Endothelial cell of umbilical vein (primary cell): ENCODE measurements around the gene ARHGAP30. TPM values are rescaled to one million over a fixed set of nuclear protein-coding genes. Genes with fewer than 3 reads are reported as not detected.
"Not testable (repeated sequence)": the region's sequence is repeated elsewhere in the genome, so short reads cannot be mapped to it uniquely, and the experiment has no call there.

Experiments used
- BruUV-seq: library from RNA; stranded (reverse); fragments of 400-500 nt; replicated peaks from 2 replicates; lab custom pipeline; 2021; lab: Mats Ljungman, UMichigan
- CTCF ChIA-PET: fragments of 300-600, 350-600 bp; sonication (Branson Sonifier 250); formaldehyde crosslinking; loops from one replicate; lab custom pipeline; 2021; ENCODE audit warnings: antibody characterized with exemption, inconsistent platforms; lab: Charles Lee
- POLR2A ChIA-PET: fragments of 300-600, 350-600 bp; sonication (Branson Sonifier 250); formaldehyde crosslinking; loops from one replicate; lab custom pipeline; 2021; ENCODE audit warnings: antibody characterized with exemption, inconsistent platforms; lab: Charles Lee
- DNase-seq: peaks from one replicate; pipeline ENCODE4 v3.0.0-alpha.2; 2011; ENCODE audit warnings: low read depth, low spot score
- FAIRE-seq: peaks from 2 replicates; lab custom pipeline; 2011; peaks lifted over from hg19 to GRCh38; lab: Jason Lieb, UNC
- H2AFZ ChIP-seq: 2 replicates; pipeline ENCODE4 v1.6.0; 2012; ENCODE audit warnings: low read depth, low read length, control low read depth, inconsistent platforms
- H3K27ac ChIP-seq: 2 replicates; pipeline ENCODE4 v1.5.1; 2011; ENCODE audit warnings: low read depth, mild to moderate bottlenecking, control low read depth, low read length, moderate library complexity; ENCODE audit not compliant: insufficient read depth
- H3K27me3 ChIP-seq, 2 experiments: 2 replicates each; pipeline versions ENCODE4 v1.6.0 to v1.6.1; 2011; ENCODE audit warnings: low read length in 2 of 2, mixed read lengths in 1 of 2; ENCODE audit not compliant: control insufficient read depth in 2 of 2, insufficient read depth in 2 of 2
- H3K36me3 ChIP-seq, 2 experiments: 2 replicates in 1 of 2; 3 replicates in 1 of 2; pipeline ENCODE4 v1.5.1; 2011; ENCODE audit warnings: low read length in 2 of 2, mild to moderate bottlenecking in 1 of 2, moderate library complexity in 1 of 2; ENCODE audit not compliant: control insufficient read depth in 2 of 2, insufficient read depth in 2 of 2; ENCODE audit errors: extremely low read depth in 1 of 2
- H3K4me1 ChIP-seq: 3 replicates; pipeline ENCODE4 v1.5.1; 2011; ENCODE audit warnings: mild to moderate bottlenecking, low read length; ENCODE audit not compliant: control insufficient read depth, insufficient read depth; ENCODE audit errors: extremely low read depth
- H3K4me2 ChIP-seq: 2 replicates; pipeline ENCODE4 v1.6.1; 2011; ENCODE audit warnings: low read length, control low read depth, mixed read lengths; ENCODE audit not compliant: insufficient read depth
- H3K4me3 ChIP-seq, 3 experiments: fragments of 200-600 bp in 1 of 3; sonication (generic), shearing (Covaris generic) in 1 of 3; replicated peaks in 1 of 3; 2 replicates each; pipeline ENCODE4 v1.5.1; 2011 to 2016; ENCODE audit warnings: control low read depth in 3 of 3, low read length in 3 of 3, mild to moderate bottlenecking in 2 of 3, inconsistent platforms in 1 of 3, low read depth in 1 of 3, moderate library complexity in 1 of 3; ENCODE audit not compliant: insufficient read depth in 1 of 3
- H3K79me2 ChIP-seq: 2 replicates; pipeline ENCODE4 v1.6.0; 2012; ENCODE audit warnings: low read length, inconsistent platforms; ENCODE audit not compliant: control insufficient read depth, insufficient read depth
- H3K9ac ChIP-seq: replicated peaks from 2 replicates; pipeline ENCODE3; 2011; ENCODE audit warnings: low read length, control low read depth; ENCODE audit not compliant: insufficient read depth; ENCODE audit errors: extremely low read depth
- H3K9me1 ChIP-seq: replicated peaks from 3 replicates; pipeline ENCODE4 v1.6.0; 2011; ENCODE audit warnings: mild to moderate bottlenecking, low read length; ENCODE audit not compliant: control insufficient read depth, insufficient read depth; ENCODE audit errors: extremely low read depth
- H3K9me3 ChIP-seq: replicated peaks from 2 replicates; pipeline ENCODE4 v1.5.1; 2012; ENCODE audit warnings: low read length, inconsistent platforms; ENCODE audit not compliant: control insufficient read depth, insufficient read depth
- H4K20me1 ChIP-seq: replicated peaks from 2 replicates; pipeline ENCODE3; 2011; ENCODE audit warnings: mild to moderate bottlenecking, low read length; ENCODE audit not compliant: control insufficient read depth, insufficient read depth; ENCODE audit errors: extremely low read depth
- JUN ChIP-seq: IDR thresholded peaks from 2 replicates; pipeline ENCODE4 v1.6.1; 2011; ENCODE audit warnings: borderline replicate concordance, low read depth; ENCODE audit not compliant: insufficient read length, insufficient read depth
- POLR2A ChIP-seq: IDR thresholded peaks from 2 replicates; pipeline ENCODE4 v1.6.1; 2012; ENCODE audit warnings: low read depth, mild to moderate bottlenecking, control low read depth, low read length
- POLR2AphosphoS5 ChIP-seq: IDR thresholded peaks from 2 replicates; pipeline ENCODE4 v1.6.1; 2012; ENCODE audit warnings: low read depth, mild to moderate bottlenecking, control low read depth, low read length, moderate library complexity; ENCODE audit not compliant: insufficient read depth
- dilution Hi-C: fragments of 300-500 bp; cut with MboI; formaldehyde crosslinking; loops from one replicate; pipeline ENCODE4 v1.15.0; 2019; ENCODE audit warnings: low sequenced_read_pairs; ENCODE audit not compliant: extremely low pct_ligation_motif_present
- intact Hi-C: fragments of 100-400 bp; cut with micrococcal nuclease; formaldehyde crosslinking; loops from one replicate; pipeline ENCODE4 v1.10.0; 2022
- polyA plus RNA-seq, 4 experiments: library from polyadenylated mRNA; depleted of rRNA in 3 of 4; stranded (reverse) in 3 of 4; unstranded in 1 of 4; fragments of >200 nt; gene quantifications; 2 replicates each; pipeline versions ENCODE4 v1.2.1 to v1.2.3, GENCODE V29; 2011 to 2012; ENCODE audit warnings: missing spikeins in 1 of 4
- total RNA-seq: library from RNA; stranded (reverse); gene quantifications from 2 replicates; pipeline ENCODE4 v1.2.3, GENCODE V29; 2021

The ARHGAP30 gene
- total and polyA plus RNA-seq, 2 donors (not counting 3 experiments of a cell fraction or from before 2014, with no cell fraction given): not detected

DNA sequence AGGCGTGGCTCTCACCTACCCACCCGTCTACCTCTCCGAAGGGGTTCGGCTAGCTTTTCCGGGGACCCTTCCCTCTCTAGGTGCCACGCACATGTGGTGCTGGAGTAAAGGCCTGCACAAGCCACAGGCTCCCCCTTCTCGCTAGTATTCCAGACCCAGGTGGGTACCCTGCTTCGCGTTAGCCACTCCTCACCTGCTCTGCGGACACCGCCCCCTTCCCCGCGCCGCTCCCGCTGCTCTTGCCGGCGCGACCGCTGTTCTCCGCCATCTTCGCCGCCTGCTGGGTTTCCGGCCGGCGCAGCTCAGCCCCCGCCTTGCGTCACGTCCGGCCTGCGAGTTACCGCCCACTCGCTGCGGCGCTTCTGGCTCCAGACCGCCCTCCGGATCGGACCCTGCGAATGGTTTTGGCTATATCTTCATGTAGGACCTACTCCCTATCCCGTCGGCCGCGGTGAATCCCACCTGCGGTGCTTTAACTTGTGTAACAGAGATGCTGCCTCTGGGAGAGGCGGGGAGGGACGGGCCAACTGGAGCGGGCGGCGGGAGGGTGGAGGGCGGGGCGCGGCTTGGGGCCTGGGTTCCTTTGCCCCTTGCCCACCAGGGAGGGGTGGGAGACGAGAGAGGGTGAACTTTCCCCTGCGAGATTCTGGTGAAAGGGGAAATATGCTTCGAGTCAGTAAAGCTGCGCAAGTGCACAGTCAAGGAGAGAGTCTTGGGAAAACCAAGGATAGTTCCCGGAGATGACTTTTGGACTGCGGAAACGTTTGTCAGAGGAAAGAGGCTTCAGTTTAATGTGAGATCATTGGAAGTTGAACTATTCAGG is 48.3 kb upstream of the ARHGAP30 start, which contains the start of the genes NIT1 and PFDN2:
Gene NIT1 (plus strand): TSS at position 347 of the 823 bp plus-strand sequence. CDS start 72 bp downstream, at position 419.
Gene PFDN2 (minus strand): TSS at position 279 of the 823 bp plus-strand sequence. CDS start 11 bp downstream, at position 268.
- BruUV-seq: no TSS peak
- Histone ChIP-seq H4K20me1 (no peaks in the 10 kb centered on the region), H3K27ac (peak within 1 kb of the TSS; percentile 66), H3K9ac (peak within 1 kb of the TSS; percentile 89), H3K4me1 (peaks cover 43% of the 10 kb centered on the region), H3K9me3 (no peaks in the 10 kb centered on the region), H3K4me3 (peak within 1 kb of the TSS; percentile 21 to 100 (median 65)), H3K36me3 (peaks cover 8 to 26% of the 10 kb centered on the region in 2 experiments), H3K27me3 (no peaks in the 10 kb centered on the region), H3K9me1 (no peaks in the 10 kb centered on the region), H3K79me2 (peaks cover 53% of the 10 kb centered on the region), H3K4me2 (peak within 1 kb of the TSS; percentile 82), H2AFZ (peak within 1 kb of the TSS; percentile 42)
- POLR2A ChIA-PET: interaction anchor here (1.3 to 1.9 kb wide), 2 partner anchors 15 to 72 kb away, joined by 3 to 11 read pairs; partner anchors contain the start of genes DEDD and USF1
- CTCF ChIA-PET: interaction anchor here (0.8 to 1.9 kb wide), 8 partner anchors 13 to 264 kb away, joined by 3 to 7 read pairs (median 4); partner anchors contain the start of genes DEDD, KLHDC9 and USF1
- dilution Hi-C loops (no loop called here), intact Hi-C loops (loop anchor here (1.0 to 5.0 kb wide), 4 partner anchors 13 to 194 kb away; partner anchors contain the start of genes KLHDC9, SDHC and USP21)
- TF ChIP-seq JUN (no peak), POLR2A (peak; percentile 88), POLR2AphosphoS5 (peak; percentile 88)
- DNase-seq (peak; percentile 86), FAIRE-seq (peak; percentile 86)

DNA sequence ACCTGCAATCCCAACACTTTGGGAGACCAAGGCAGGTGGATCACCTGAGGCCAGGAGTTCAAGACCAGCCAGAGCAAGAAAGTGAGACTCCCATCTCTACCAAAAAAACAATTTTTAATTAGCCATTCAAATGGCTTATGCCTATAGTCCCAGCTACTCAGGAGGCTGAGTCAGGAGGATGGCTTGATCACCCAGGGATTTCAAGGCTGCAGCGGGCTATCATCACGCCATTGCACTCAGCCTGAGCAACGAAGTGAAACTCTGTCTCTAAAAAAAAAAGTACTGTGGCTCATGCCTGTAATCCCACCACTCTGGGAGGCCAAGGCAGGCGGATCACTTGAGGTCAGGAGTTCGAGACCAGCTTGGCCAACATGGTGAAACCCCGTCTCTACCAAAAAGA is 46.3 kb upstream of the ARHGAP30 start:
- peaks cover 48% of the 10 kb centered on the region for H3K4me1 ChIP-seq
- dilution Hi-C loops: not testable (repeated sequence)

More for the DNA sequence above, 46.3 kb upstream of the ARHGAP30 start:
- H2AFZ ChIP-seq, H3K36me3 ChIP-seq, H3K9me1 ChIP-seq, POLR2A ChIA-PET, DNase-seq, H3K9me3 ChIP-seq, H3K4me2 ChIP-seq, BruUV-seq, H3K9ac ChIP-seq, H3K4me3 ChIP-seq, H4K20me1 ChIP-seq, FAIRE-seq, H3K27me3 ChIP-seq: not testable (repeated sequence)
- H3K27ac ChIP-seq: peak overlapping the region; percentile 65
- CTCF ChIA-PET: interaction anchor here (1.1 to 1.5 kb wide), 2 partner anchors 11 to 23 kb away, joined by 3 read pairs; no protein-coding TSS in a partner anchor
- peaks cover 73% of the 10 kb centered on the region for H3K79me2 ChIP-seq
- intact Hi-C loops: loop anchor here (5.0 kb wide), 1 partner anchor 196 kb away; the partner anchor contains the start of gene SDHC
